Measurements from ENCODE around the gene KCNE4.

GRCh38 chr2:223066721-223067120 is 14.7 kb downstream of the KCNE4 start:
- TF ChIP-seq CREB1 (IDR thresholded peaks at IDR 0.05; ENCODE audit: low read depth) (no peak), REST (IDR thresholded peaks at IDR 0.05; ENCODE audit: low read depth) (no peak), EGR1 (IDR thresholded peaks at IDR 0.05) (no peak), TEAD4 (IDR thresholded peaks at IDR 0.05) (no peak), YY1 (IDR thresholded peaks at IDR 0.05; ENCODE audit: low read depth) (no peak), FOXM1 (IDR thresholded peaks at IDR 0.05; ENCODE audit: borderline replicate concordance, low read depth) (no peak), RAD21 (IDR thresholded peaks at IDR 0.05; ENCODE audit: low read depth) (no peak), MAX (IDR thresholded peaks at IDR 0.05) (no peak), USF1 (IDR thresholded peaks at IDR 0.05) (no peak), TCF12 (IDR thresholded peaks at IDR 0.05; ENCODE audit: low read depth) (no peak), EP300 (IDR thresholded peaks at IDR 0.05; ENCODE audit: borderline replicate concordance) (no peak), ZBTB7A (IDR thresholded peaks at IDR 0.05; ENCODE audit: low read depth) (no peak), TAF1 (IDR thresholded peaks at IDR 0.05; ENCODE audit: low read depth) (no peak), NFIC (IDR thresholded peaks at IDR 0.05) (no peak)

Data from Ishikawa (cell line).